ENCODE measurements around the gene ZNF709. TPM values are rescaled to one million over a fixed set of nuclear protein-coding genes. Genes with fewer than 3 reads are reported as not detected.

ZNF709 gene
- 2.3 and 3.5 TPM in 2 replicates for total RNA-seq

GRCh38 chr19:12484371-12485051 is at the start of gene ZNF709:
Gene ZNF709 (minus strand): TSS chr19:12484816. CDS start chr19:12484657, 159 bp downstream.

GRCh38 chr19:12440541-12441316 is 43.9 kb downstream of the ZNF709 start, which contains the start of gene ZNF443:
Gene ZNF443 (minus strand): TSS chr19:12441021. CDS start chr19:12440914, 107 bp downstream.

Other genes with a start within 250 kb of the ZNF709 start
- 6.0 and 8.0 TPM in 2 replicates for gene ZNF44, start 189.9 kb downstream of the ZNF709 start, total RNA-seq
- gene ZNF563, start 151.2 kb downstream of the ZNF709 start, total RNA-seq, result 2.4 and 2.7 TPM in 2 replicates
- 2.3 and 2.9 TPM in 2 replicates for gene ZNF442, start 119.1 kb downstream of the ZNF709 start, total RNA-seq
- gene ZNF799, start 83.5 kb downstream of the ZNF709 start, total RNA-seq, result 5.2 and 7.0 TPM in 2 replicates
- 4.0 and 9.0 TPM in 2 replicates for gene ZNF443, start 43.8 kb downstream of the ZNF709 start, total RNA-seq
- 5.8 and 9.8 TPM in 2 replicates for gene ZNF564, start 66.7 kb upstream of the ZNF709 start, total RNA-seq
- gene ZNF490, start 126.0 kb upstream of the ZNF709 start, total RNA-seq, result 3.2 and 9.9 TPM in 2 replicates
- gene ZNF791, start 126.1 kb upstream of the ZNF709 start, total RNA-seq, result 9.4 and 14.3 TPM in 2 replicates
- 31.2 and 64.0 TPM in 2 replicates for gene MAN2B1, start 181.9 kb upstream of the ZNF709 start, total RNA-seq
- 10.0 and 12.6 TPM in 2 replicates for gene WDR83, start 182.0 kb upstream of the ZNF709 start, total RNA-seq
- 49.7 and 50.5 TPM in 2 replicates for gene DHPS, start 197.1 kb upstream of the ZNF709 start, total RNA-seq
- gene GNG14, start 203.2 kb upstream of the ZNF709 start, total RNA-seq, result not detected in 2 replicates
- 4.4 and 5.5 TPM in 2 replicates for gene FBXW9, start 211.8 kb upstream of the ZNF709 start, total RNA-seq
- 20.9 and 53.7 TPM in 2 replicates for gene TNPO2, start 239.1 kb upstream of the ZNF709 start, total RNA-seq
- gene TRIR, start 249.9 kb upstream of the ZNF709 start, total RNA-seq, result 142 and 167 TPM in 2 replicates